KBM-7 (cell line): ENCODE results near the gene GPR146.
A peak's percentile ranks its signal among the peaks of the same experiment; 100 is the strongest.
"Not testable (repeated sequence)": the region's sequence is repeated elsewhere in the genome, so short reads cannot be mapped to it uniquely, and the experiment has no call there.

Source experiments
- DNase-seq: peaks from one replicate; pipeline ENCODE4 v3.0.0-alpha.2; 2015
- in situ Hi-C: fragments of 300-500 bp; cut with MboI; formaldehyde crosslinking; loops from 2 replicates; pipeline ENCODE4 v1.14.3; 2020; ENCODE audit warnings: low sequenced_read_pairs, low pct_unique_long_range_greater_than_20kb, mixed read lengths

GPR146 gene, protein sequence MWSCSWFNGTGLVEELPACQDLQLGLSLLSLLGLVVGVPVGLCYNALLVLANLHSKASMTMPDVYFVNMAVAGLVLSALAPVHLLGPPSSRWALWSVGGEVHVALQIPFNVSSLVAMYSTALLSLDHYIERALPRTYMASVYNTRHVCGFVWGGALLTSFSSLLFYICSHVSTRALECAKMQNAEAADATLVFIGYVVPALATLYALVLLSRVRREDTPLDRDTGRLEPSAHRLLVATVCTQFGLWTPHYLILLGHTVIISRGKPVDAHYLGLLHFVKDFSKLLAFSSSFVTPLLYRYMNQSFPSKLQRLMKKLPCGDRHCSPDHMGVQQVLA

DNA sequence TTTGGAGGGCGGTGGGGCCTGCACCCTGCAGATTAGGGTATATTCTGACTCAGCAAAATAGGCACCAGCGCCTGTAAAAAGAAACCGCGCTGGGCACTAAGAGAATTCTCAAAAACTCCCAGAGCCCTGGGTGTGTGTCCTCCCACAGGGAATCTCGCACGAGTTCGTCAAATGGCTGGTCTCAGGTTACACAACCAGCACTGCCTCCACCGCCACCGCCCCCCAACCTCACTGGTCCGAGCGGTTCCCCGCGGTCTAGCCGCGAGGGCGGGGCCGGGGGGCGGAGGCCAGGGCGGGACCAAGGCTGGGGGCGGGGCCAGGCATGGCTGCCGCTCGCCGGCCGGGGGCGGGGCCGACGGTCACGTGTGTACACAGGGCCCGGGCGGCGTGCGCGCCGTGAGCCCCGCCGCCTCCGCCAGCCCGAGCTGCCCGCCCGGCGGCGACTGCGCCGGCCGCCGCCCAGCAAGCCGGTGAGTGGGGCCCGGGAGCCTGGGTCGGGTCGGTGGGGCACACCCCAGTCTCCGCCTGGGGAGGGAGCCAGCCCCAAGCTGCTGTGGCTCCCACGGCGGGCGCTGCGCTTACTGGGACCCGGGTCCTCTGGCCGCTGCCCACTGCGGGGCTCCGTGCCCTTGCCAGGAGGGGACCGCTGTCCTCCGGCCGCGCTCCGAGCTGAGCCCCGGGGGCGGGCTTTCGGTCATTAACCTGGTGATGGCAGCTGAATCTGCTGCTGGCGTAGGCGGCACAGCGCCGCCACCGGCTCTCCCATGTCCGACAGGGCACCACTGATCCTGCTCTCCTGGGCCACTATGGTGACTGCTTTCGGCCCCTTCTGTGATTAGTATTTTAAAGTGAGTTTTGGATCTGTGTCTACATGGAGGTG lies at the start of gene GPR146:
Gene GPR146 (plus strand): TSS at position 358 of the 880 bp plus-strand sequence. CDS start 12,970 bp downstream, outside the sequence.
- in situ Hi-C loops: no loop called here
- peak; percentile 93 for DNase-seq

DNA sequence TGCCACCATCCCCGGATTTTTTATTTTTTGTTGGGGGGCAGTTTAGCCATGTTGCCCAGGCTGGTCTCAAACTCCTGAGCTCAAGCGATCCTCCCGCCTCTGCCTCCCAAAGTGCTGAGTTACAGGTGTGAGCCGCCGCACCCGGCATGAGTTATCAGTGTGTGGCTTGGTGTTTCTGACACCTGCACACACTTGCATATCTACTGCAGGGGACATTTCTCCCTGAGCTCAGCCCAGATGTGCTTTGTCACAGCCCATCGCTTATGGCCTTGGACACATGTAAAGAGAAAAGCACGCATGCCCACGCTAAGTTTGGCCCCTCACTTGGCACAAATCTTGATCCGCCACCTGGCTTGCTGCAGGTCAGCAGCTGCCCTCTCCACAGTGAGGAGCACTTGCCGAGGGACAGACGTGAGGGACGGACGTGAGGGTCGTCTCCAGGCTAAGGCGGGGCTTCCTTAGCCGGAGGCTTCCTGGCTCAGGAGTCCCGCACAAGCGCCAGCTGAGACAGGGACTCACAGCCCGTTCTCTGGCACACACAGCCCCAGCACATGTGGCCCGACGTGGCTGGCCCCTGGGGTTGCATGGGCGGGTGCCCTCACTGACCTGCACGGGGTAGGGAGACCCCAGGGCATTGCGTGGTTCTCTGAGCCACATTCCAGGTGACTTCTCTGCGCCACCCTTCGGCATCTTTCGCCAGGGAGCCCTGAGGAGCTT lies 49.6 kb upstream of the GPR146 start:
- DNase-seq: no peak
- in situ Hi-C loops: no loop called here

DNA sequence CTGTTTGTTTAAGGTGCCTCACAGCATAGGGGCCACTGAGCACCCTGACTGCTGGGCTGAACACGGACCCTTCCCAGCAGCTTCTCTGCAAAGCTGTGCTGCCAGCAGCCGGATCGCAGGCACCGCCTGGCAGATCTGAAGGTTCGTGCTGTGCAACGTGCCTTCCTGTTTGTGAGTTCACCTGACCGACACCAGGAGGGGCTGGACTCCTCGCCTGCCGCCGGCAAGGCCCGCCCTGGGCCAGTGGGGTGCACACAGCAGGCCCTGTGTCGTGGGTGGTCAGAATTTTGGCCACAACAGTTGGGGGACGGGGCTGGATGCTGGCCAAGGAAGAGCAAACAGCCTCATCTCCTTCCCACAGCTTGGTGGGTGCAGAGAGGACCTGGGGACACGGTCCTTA lies 48.8 kb upstream of the GPR146 start:
- in situ Hi-C loops: no loop called here

DNA sequence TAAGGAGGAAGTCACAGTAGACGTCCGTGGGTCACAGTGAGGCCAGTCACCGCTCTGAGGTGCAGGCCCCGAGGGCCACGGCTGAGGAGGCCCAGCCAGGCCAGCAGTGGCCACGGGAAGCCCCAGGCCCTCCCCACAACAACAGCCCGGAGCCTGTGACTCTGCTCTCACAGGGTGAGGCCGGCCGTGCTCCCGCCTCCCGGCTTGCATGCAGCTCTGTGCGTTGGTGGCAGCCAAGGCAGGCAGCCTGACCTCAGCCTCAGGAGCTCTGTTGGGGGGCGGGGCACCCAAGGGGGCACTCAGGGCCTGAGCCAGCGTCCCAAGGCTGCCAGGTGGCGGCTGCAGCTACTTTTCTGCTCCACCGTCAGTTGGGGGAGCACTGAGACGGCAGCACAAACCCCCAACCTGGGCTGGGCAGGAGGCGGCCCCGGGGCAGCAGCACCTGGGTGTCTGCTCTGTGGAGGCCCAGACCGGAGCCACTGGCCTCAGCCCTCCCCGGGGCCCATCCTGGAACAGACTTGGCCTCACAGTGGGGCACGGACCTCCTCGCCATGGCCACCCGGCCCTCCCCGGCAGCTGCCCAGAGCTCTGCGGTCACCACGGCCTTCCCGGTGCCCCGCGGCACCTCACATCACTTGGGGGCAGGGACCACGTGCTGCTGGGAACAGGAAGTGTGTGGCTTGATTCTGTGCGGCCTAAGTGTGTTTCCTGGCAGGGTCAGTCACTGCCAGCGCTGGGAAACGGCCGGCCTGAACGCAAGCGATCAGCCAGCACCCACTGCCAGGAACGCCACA lies 48.1 kb upstream of the GPR146 start:
- in situ Hi-C loops: no loop called here
- no peak for DNase-seq

More for the DNA sequence above, 48.8 kb upstream of the GPR146 start:
- no peak for DNase-seq

DNA sequence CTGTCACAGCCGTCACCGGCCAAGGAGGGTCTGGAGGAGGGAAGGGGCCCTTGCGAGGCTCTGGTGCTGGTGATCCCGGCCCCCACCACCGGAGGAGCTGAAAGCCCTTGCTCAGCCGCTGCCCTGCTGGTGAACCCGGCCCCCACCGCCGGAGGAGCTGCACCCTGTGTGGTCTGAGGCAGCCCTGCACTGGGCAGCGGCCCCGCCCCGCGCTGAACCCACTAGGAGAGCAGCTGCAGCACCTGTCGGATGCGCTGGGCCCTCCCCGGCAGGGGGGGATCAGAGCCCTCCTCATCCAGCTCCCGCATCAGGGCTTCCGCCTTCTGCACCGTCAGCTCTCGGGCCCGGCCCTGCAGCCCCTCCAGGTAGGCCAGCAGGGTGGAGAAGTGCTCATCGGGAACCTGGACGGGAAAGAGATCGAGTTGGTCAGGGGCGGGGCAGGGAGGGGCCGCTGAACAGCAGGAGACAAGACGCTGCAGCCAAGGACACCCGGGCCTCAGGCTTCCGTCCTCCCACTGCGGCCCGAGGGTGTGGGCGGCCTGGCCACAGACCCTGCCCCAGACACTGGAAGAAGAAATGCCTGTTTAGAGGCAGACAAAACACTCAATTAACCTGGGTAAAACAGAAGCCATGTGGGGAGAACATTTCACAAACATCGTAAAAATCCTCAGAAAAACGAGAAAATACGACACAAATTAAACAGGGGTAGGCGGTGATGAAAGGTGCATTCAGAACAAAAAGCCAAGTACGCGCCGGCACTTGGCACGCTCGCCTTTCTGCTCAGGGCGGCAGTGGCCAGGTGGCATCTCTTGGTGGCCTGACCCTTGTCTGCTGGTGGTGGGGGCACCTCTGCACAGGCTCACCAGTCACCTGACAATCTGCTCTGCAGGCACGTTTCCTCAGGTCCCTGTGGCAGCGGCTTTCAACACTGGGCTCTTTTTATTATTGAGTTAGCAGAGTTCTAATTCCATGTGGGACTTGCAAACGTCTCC lies 46.6 kb upstream of the GPR146 start:
- in situ Hi-C loops: no loop called here
- no peak for DNase-seq

DNA sequence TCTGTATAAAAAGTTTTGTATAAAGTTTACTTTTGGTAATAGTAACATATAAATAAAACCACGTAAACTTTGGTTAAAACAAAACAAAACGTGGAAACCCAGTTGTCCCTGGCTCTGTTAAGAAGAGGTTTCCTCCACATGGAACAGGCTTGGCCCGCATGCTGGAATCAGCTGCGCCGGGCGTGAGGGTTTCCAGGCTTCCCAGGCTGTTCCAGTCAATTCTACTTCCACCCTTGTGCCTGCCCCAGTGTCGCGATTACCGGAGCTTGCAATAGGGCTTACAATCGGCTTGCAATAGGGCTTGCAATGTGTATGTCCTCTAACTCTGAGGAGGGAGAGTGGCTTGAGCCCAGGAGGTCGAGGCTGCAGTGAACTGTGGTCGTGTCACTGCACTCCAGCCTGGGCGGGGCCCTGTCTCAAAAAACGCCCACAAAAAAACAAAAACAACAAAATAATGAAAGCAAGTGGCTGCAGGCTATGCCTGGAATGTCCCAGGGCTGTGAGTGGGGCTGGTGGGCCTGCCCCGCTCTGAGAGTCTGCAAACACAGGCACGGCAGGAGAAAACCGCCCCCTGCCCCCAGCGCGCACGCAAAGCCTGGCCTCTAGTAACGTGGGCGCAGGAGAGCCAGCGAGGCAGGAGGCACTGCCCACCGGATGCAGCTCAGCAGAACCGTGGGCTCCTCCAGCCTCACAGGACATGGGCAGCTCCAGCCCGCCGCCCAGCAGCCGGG lies 45.0 kb upstream of the GPR146 start:
- no peak for DNase-seq
- in situ Hi-C loops: no loop called here

DNA sequence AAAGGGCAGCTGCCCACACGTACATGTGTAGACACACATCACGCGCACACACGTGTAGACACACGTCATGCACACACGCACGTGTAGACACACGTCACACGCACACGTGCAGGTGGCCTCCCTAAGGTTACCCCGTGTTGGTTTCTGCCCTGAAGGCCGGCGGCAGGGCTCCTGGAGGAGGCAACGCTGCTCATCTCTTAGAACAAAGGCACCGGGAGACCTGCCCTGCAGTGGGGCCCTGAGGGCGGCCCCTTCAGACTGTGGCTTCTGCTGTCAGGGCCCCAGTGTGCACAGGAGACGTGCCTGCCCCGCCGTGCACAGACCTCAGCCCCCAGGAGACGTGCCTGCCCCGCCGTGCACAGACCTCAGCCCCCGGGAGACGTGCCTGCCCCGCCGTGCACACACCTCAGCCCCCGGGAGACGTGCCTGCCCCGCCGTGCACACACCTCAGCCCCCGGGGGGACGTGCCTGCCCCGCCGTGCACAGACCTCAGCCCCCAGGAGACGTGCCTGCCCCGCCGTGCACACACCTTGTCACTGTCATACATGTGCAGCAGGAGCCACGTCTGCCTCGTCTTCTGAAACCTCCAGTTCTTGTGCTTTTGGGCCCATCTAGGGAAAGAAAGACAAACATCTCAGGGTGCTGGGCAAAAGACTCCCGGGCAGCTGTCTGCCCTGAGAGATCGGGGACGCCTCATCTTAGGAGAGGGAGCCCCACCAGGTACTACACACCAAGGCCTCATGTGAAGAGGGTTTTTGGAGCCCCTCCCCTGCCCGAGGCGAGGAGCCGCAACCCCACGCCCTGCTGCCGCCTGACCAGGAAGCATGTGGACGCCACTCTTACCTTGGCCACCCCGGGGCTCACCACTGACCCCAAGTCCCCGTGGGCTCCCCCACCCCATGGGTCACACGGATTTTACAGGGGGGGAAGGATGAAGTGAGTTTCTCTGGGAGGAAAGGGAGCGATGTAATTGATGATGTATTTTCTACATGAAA lies 44.1 kb upstream of the GPR146 start:
- DNase-seq: no peak
- in situ Hi-C loops: no loop called here

DNA sequence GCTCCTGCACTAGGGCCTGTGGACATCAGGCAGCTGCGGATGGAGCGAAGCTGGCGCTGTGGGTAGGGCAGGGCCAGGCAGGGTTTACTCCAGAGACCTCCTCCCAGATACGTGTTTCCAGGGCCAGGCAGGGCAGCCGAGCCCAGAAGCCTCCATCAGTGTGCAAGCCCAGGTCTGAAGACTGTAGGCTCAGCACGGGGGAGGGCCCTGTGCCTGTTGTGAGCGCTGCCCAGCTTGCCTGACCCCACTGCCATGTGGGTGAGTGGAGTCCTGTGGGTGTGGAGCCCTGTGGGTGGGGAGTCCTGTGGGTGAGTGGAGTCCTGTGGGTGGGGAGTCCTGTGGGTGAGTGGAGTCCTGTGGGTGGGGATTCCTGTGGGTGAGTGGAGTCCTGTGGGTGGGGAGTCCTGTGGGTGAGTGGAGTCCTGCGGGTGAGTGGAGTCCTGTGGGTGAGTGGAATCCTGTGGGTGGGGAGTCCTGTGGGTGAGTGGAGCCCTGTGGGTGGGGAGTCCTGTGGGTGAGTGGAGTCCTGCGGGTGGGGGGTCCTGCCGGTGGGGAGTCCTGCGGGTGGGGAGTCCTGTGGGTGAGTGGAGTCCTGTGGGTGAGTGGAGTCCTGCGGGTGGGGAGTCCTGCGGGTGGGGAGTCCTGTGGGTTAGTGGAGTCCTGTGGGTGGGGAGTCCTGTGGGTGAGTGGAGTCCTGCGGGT lies 43.1 kb upstream of the GPR146 start:
- in situ Hi-C loops, DNase-seq: not testable (repeated sequence)

DNA sequence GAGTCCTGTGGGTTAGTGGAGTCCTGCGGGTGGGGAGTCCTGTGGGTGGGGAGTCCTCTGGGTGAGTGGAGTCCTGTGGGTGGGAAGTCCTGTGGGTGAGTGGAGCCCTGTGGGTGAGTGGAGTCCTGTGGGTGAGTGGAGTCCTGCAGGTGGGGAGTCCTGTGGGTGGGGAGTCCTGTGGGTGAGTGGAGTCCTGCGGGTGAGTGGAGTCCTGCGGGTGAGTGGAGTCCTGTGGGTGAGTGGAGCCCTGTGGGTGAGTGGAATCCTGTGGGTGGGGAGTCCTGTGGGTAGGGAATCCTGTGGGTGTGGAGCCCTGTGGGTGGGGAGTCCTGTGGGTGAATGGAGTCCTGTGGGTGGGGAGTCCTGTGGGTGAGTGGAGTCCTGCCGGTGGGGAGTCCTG lies 42.3 kb upstream of the GPR146 start:
- DNase-seq, in situ Hi-C loops: not testable (repeated sequence)

DNA sequence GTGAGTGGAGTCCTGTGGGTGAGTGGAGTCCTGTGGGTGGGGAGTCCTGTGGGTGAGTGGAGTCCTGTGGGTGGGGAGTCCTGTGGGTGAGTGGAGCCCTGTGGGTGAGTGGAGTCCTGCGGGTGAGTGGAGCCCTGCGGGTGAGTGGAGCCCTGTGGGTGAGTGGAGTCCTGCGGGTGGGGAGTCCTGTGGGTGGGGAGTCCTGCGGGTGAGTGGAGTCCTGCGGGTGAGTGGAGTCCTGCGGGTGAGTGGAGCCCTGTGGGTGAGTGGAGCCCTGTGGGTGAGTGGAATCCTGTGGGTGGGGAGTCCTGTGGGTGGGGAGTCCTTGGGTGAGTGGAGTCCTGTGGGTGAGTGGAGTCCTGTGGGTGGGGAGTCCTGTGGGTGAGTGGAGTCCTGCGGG lies 41.9 kb upstream of the GPR146 start:
- DNase-seq, in situ Hi-C loops: not testable (repeated sequence)

DNA sequence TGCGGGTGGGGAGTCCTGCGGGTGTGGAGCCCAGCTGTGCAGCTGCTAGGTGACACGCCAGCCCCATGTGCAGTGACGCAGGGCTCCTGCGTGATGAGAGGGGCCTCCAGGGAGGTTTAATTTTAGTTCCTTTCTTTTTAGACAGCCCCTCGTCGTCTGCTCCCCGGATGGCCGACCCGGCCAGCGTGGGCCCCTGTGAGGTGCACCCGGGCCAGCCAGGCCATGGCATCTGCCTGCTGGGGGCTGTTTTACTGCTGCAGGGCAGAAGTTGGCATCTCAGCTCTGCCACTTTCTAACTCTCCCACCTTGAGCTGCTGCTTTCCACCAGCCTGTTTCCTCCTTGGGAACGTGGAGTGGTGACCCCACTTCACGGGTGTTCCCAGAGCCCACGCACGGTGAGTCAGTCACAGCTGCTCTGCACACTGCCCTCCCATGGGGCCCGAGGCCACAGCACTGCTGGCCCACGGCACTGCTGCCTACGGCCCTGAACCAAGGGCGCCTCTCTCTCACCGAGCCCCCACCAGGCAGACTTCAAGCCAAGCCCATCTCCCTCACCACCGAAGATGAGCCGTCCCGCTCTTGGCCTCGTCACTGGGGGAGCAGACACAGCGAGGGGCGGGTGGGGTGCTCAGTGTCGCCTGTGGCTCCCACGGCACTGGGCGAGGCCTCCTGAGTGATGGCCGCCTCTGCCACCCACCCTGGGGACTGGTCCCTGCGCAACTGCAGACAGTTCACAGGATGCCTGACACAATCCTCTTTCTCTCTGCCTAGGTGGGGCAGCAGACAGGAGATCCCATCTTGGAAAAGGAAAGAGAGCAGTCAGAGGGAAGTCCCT lies 40.1 kb upstream of the GPR146 start:
- DNase-seq: no peak
- in situ Hi-C loops: no loop called here

DNA sequence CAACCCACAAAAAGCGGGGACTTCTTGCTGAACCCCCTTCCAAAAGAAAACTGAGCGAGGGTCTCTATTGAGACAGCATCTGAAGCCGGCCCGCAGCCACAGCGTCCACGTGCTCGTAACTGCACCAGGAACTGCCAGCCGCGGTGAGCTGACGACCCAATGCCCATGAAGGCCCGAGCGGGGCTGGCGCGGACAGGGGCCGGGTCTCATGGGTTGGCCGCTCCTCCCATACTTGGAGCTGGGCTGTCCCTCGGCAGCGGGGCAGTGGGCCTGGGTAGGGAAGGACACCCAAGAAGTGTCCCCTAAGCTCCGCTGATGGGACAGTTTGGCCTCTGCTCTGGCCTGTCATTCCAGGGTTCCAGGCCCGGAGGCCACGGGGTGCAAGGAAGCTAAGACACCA lies 39.0 kb upstream of the GPR146 start:
- in situ Hi-C loops: no loop called here
- DNase-seq: no peak

DNA sequence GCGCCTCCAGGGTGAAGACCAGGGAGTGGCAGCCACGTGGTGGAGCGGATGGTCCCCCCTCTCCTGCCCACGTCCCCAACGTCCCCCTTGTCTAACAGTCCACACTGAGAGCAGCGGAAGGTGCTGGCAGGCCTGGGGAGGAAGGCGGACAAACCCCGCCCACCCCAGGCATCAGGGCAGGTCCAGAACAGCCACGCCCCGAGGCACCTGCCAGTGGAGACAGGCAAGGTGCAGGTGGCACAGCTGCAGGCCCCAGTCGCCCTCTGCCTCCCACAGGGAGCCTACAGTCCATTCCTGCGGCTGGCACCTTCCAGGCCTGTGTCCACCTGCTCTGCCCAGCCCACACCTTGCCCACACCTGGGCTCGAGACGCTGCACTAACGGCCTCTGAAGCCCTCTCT lies 36.4 kb upstream of the GPR146 start:
- in situ Hi-C loops: no loop called here
- no peak for DNase-seq

DNA sequence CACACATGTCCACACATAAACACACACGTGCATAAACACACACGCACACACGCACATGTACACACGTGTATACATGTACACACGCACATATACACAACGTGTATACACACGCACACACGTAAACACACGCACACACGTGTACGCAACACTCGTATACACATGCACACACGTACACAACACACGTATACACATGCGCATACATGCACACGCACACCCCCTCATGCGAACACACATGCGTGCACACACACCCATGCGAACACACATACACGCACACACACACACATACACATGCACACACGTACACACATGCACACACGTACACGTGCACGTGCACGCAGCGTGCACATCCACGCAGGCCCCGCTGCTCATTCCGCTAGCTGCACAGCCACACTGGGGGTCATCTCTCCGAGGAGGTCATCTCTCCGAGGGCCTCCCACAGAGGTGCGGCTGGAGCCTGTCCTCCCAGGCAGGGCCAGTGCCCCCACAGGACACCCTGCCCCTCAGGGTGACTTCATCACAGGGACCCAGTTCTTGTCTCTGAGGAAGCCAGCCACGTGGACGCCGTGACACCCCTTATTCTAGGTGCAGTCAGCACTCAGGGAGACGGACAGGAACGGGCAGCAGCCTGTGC lies 35.5 kb upstream of the GPR146 start:
- no peak for DNase-seq
- in situ Hi-C loops: no loop called here
